WTC11 (cell line): ENCODE measurements around the gene PRKAB2. TPM values are rescaled to one million over a fixed set of nuclear protein-coding genes. Genes with fewer than 3 reads are reported as not detected.

Experiments
- ATAC-seq: fragments of 200-7000 bp; cut with Tn5 transposase; 2 replicates; pipeline ENCODE4 v1.10.0; 2021; ENCODE audit warnings: mild to moderate bottlenecking, moderate library complexity
- Bru-seq: library from RNA; stranded (reverse); fragments of 400-500 nt; gene quantifications from one replicate; lab custom pipeline; 2021; lab: Mats Ljungman, UMichigan
- CTCF ChIA-PET: fragments of 300-600 bp; sonication (Branson Sonifier 250); formaldehyde crosslinking; loops from one replicate; lab custom pipeline; 2021; ENCODE audit warnings: antibody characterized with exemption; lab: Charles Lee
- POLR2A ChIA-PET: fragments of 350-600 bp; sonication (Branson Sonifier 250); formaldehyde crosslinking; loops from one replicate; lab custom pipeline; 2021; ENCODE audit warnings: antibody characterized with exemption; lab: Charles Lee
- DNase-seq: peaks from one replicate; pipeline ENCODE4 v3.0.0; 2021; ENCODE audit warnings: low spot score
- H3K27ac Mint-ChIP-seq: 2 replicates; pipeline ENCODE4 v1.8.0; 2021; ENCODE audit warnings: mixed read lengths
- H3K27me3 Mint-ChIP-seq: 2 replicates; pipeline ENCODE4 v1.8.0; 2021; ENCODE audit warnings: low read depth, mild to moderate bottlenecking, moderate library complexity, mixed read lengths
- H3K36me3 Mint-ChIP-seq: 2 replicates; pipeline ENCODE4 v1.8.0; 2021; ENCODE audit warnings: mixed read lengths
- H3K4me1 Mint-ChIP-seq: 2 replicates; pipeline ENCODE4 v1.8.0; 2022; ENCODE audit warnings: mixed read lengths
- H3K4me3 Mint-ChIP-seq: 2 replicates; pipeline ENCODE4 v1.8.0; 2021; ENCODE audit warnings: mild to moderate bottlenecking, moderate library complexity, mixed read lengths
- H3K9me3 Mint-ChIP-seq: 2 replicates; pipeline ENCODE4 v1.8.0; 2021; ENCODE audit warnings: mixed read lengths
- CREM ChIP-seq: sonication (generic); formaldehyde crosslinking; IDR thresholded peaks from 2 replicates; pipeline ENCODE4 v1.8.1; 2022; ENCODE audit warnings: mild to moderate bottlenecking, missing genetic modification reagents, moderate library complexity
- ELF4 ChIP-seq: sonication (generic); formaldehyde crosslinking; IDR thresholded peaks from 2 replicates; pipeline ENCODE4 v1.8.1; 2022; ENCODE audit warnings: low read depth, mild to moderate bottlenecking, moderate library complexity, missing genetic modification reagents
- ESRRA ChIP-seq: sonication (generic); formaldehyde crosslinking; IDR thresholded peaks from 2 replicates; pipeline ENCODE4 v1.8.1; 2022; ENCODE audit warnings: mild to moderate bottlenecking, missing genetic modification reagents, borderline replicate concordance
- ETV6 ChIP-seq: sonication (generic); formaldehyde crosslinking; IDR thresholded peaks from 2 replicates; pipeline ENCODE4 v1.8.1; 2022; ENCODE audit warnings: mild to moderate bottlenecking, missing genetic modification reagents
- FOXK1 ChIP-seq: sonication (generic); formaldehyde crosslinking; IDR thresholded peaks from 2 replicates; pipeline ENCODE4 v1.8.0; 2022; ENCODE audit warnings: mild to moderate bottlenecking, moderate library complexity, missing genetic modification reagents
- FOXP1 ChIP-seq: sonication (generic); formaldehyde crosslinking; IDR thresholded peaks from 2 replicates; pipeline ENCODE4 v1.8.0; 2022; ENCODE audit warnings: missing genetic modification reagents, mild to moderate bottlenecking, moderate library complexity, borderline replicate concordance
- GABPB1 ChIP-seq: sonication (generic); formaldehyde crosslinking; IDR thresholded peaks from 2 replicates; pipeline ENCODE4 v1.8.1; 2023; ENCODE audit warnings: mild to moderate bottlenecking, missing genetic modification reagents
- HMGA2 ChIP-seq: fragments of 250-450 bp; sonication (Bioruptor Pico); IDR thresholded peaks from 2 replicates; pipeline ENCODE4 v1.4.0; 2021; ENCODE audit warnings: mild to moderate bottlenecking, moderate library complexity
- NR3C1 ChIP-seq: sonication (generic); formaldehyde crosslinking; conservative IDR thresholded peaks from 2 replicates; pipeline ENCODE4 v1.8.1; 2023; ENCODE audit warnings: low read depth, mild to moderate bottlenecking, missing genetic modification reagents
- TEAD1 ChIP-seq: sonication (generic); formaldehyde crosslinking; IDR thresholded peaks from 2 replicates; pipeline ENCODE4 v1.8.0; 2022; ENCODE audit warnings: mild to moderate bottlenecking, missing genetic modification reagents
- ZBTB21 ChIP-seq: sonication (generic); formaldehyde crosslinking; IDR thresholded peaks from 2 replicates; pipeline ENCODE4 v1.8.1; 2023; ENCODE audit warnings: mild to moderate bottlenecking, missing genetic modification reagents, borderline replicate concordance
- ZNF317 ChIP-seq: sonication (generic); formaldehyde crosslinking; IDR thresholded peaks from 2 replicates; pipeline ENCODE4 v1.8.1; 2023; ENCODE audit warnings: low read depth, mild to moderate bottlenecking, moderate library complexity, missing genetic modification reagents, borderline replicate concordance
- long read RNA-seq, 3 experiments: library from RNA in 1 of 3; library from capped mRNA in 1 of 3; library from polyadenylated mRNA in 1 of 3; unstranded in 2 of 3; stranded (forward) in 1 of 3; transcript quantifications; one replicate each; pipeline ENCODE4 v2.0.0, GENCODE V29; 2021
- total RNA-seq: library from RNA; stranded (reverse); gene quantifications from 3 replicates; pipeline ENCODE4 v1.2.3, GENCODE V29; 2021
- TF ChIP-seq, protein P1 (sequence below): sonication (generic); formaldehyde crosslinking; IDR thresholded peaks from 2 replicates; pipeline ENCODE4 v1.8.1; 2022; ENCODE audit warnings: mild to moderate bottlenecking, moderate library complexity, missing genetic modification reagents
- TF ChIP-seq, protein P2 (sequence below): sonication (generic); formaldehyde crosslinking; IDR thresholded peaks from 2 replicates; pipeline ENCODE4 v1.8.1; 2023; ENCODE audit warnings: mild to moderate bottlenecking, moderate library complexity, missing genetic modification reagents
- TF ChIP-seq, protein P3 (sequence below): fragments of 250-450 bp; sonication (Bioruptor Pico); IDR thresholded peaks from 2 replicates; pipeline ENCODE4 v1.9.0; 2021; ENCODE audit warnings: mild to moderate bottlenecking, borderline replicate concordance
- TF ChIP-seq, protein P4 (sequence below): sonication (generic); formaldehyde crosslinking; IDR thresholded peaks from 2 replicates; pipeline ENCODE4 v1.8.1; 2023; ENCODE audit warnings: mild to moderate bottlenecking, missing genetic modification reagents, moderate library complexity
- TF ChIP-seq, protein P5 (sequence below): sonication (generic); formaldehyde crosslinking; IDR thresholded peaks from 2 replicates; pipeline ENCODE4 v1.8.0; 2022; ENCODE audit warnings: mild to moderate bottlenecking, missing genetic modification reagents
- TF ChIP-seq, protein P6 (sequence below): sonication (generic); formaldehyde crosslinking; IDR thresholded peaks from 2 replicates; pipeline ENCODE4 v1.8.0; 2023; ENCODE audit warnings: mild to moderate bottlenecking, missing genetic modification reagents
- TF ChIP-seq, protein P7 (sequence below): fragments of 200-600 bp; IDR thresholded peaks from 2 replicates; pipeline ENCODE4 v1.8.0; 2022; ENCODE audit warnings: antibody characterized with exemption

The PRKAB2 gene, protein sequence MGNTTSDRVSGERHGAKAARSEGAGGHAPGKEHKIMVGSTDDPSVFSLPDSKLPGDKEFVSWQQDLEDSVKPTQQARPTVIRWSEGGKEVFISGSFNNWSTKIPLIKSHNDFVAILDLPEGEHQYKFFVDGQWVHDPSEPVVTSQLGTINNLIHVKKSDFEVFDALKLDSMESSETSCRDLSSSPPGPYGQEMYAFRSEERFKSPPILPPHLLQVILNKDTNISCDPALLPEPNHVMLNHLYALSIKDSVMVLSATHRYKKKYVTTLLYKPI
- total RNA-seq (22.6 to 28.3 TPM (median 27.8 TPM) in 3 replicates), Bru-seq, nascent RNA (percentile 92 among the genes with signal in this experiment)
- long read RNA-seq, experiment 1, full-length matches to known transcripts, result 27 of 138 reads
- long read RNA-seq, experiment 1, partial matches to known transcripts, result 43 of 138 reads
- long read RNA-seq, experiment 1, other reads (novel, unspliced or antisense), result 68 of 138 reads
- long read RNA-seq, experiment 2, full-length matches to known transcripts, result 7 of 45 reads
- long read RNA-seq, experiment 2, partial matches to known transcripts, result 7 of 45 reads
- long read RNA-seq, experiment 2, other reads (novel, unspliced or antisense), result 31 of 45 reads
- long read RNA-seq, experiment 3, partial matches to known transcripts, result 1 of 3 reads
- long read RNA-seq, experiment 3, other reads (novel, unspliced or antisense), result 2 of 3 reads

DNA sequence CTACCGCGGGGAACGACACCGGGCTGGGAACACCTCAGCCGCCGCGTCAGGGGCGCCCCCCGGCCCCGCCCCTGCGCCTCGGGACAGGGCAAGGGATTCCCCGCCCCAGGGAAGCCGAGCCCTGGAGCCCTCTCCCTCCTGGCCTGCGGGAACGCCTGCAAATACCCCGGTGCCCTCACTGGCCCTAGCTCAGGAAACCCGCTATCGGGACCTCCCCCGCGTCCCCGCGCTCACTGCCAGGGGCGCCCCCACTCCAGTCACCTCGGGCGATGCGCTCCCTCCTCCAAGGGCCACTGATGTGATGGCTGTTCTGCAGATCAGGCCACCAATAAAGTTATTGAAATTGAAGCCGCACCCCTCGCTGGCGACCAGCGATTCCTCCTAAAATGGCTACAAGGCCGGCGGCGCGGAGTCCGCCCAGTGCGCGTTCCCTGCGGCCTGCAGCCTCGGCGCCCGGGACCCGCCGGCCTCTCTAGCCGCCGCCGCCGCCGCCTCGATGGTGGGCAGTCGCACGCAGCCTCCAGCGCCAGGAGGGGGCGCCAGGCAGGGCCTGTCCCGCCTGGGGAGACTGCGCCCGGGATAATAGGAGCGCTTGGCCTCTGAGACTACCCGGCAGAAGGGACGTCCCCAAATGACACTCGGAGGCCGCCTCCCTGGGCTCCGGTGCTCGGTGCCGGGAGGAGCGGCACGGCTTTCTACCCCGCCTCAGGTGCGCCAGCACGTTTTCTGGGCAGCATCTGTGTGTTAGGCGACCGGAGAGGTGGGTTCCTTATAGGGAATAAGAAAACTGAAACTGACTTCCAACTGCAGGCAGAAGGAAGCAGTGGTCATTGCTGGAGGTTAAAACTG, at the start of gene PRKAB2:
TSS of gene PRKAB2 (minus strand) at position 303 of the 849 bp plus-strand sequence. CDS start 326 bp downstream, outside the sequence.
- DNase-seq (peak; percentile 95), ATAC-seq (peak; percentile 92)
- Mint-ChIP-seq H3K4me1 (peaks cover 47% of the 10 kb centered on the region), H3K27me3 (no peaks in the 10 kb centered on the region), H3K27ac (peak within 1 kb of the TSS; percentile 99), H3K36me3 (peaks cover 7% of the 10 kb centered on the region), H3K4me3 (peak within 1 kb of the TSS; percentile 95), H3K9me3 (peaks cover 5% of the 10 kb centered on the region)
- ChIA-PET CTCF (interaction anchor here (0.6 to 5.3 kb wide), 6 partner anchors 12 to 70 kb away, joined by 3 to 67 read pairs (median 4); partner anchors contain the start of gene CHD1L), POLR2A (interaction anchor here (0.9 to 1.6 kb wide), 5 partner anchors 10 to 88 kb away, joined by 3 to 12 read pairs (median 3); no protein-coding TSS in a partner anchor)
- TF ChIP-seq, protein P1, sequence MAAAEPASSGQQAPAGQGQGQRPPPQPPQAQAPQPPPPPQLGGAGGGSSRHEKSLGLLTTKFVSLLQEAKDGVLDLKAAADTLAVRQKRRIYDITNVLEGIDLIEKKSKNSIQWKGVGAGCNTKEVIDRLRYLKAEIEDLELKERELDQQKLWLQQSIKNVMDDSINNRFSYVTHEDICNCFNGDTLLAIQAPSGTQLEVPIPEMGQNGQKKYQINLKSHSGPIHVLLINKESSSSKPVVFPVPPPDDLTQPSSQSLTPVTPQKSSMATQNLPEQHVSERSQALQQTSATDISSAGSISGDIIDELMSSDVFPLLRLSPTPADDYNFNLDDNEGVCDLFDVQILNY (CRISPR knock-in tag), result peak; percentile 21; the same call in 1 of the 2 replicates
- TF ChIP-seq CREM (CRISPR knock-in tag) (peak; percentile 27; the same call in 1 of the 2 replicates), ETV6 (peak; percentile 85), FOXP1 (CRISPR knock-in tag) (peak; percentile 31; the same call in 1 of the 2 replicates), ZBTB21 (CRISPR knock-in tag) (peak; percentile 81), ELF4 (CRISPR knock-in tag) (no peak; the same call in 1 of the 2 replicates), ZNF317 (CRISPR knock-in tag) (no peak), GABPB1 (CRISPR knock-in tag) (peak; percentile 65; the same call in 1 of the 2 replicates), TEAD1 (0 out of 2 replicates have a peak, but pooled peaks have one; percentile 14), FOXK1 (CRISPR knock-in tag) (peak; percentile 83), NR3C1 (CRISPR knock-in tag) (no peak), ESRRA (CRISPR knock-in tag) (peak; percentile 39; the same call in 1 of the 2 replicates), HMGA2 (CRISPR knock-in tag) (no peak)
- TF ChIP-seq, protein P2, sequence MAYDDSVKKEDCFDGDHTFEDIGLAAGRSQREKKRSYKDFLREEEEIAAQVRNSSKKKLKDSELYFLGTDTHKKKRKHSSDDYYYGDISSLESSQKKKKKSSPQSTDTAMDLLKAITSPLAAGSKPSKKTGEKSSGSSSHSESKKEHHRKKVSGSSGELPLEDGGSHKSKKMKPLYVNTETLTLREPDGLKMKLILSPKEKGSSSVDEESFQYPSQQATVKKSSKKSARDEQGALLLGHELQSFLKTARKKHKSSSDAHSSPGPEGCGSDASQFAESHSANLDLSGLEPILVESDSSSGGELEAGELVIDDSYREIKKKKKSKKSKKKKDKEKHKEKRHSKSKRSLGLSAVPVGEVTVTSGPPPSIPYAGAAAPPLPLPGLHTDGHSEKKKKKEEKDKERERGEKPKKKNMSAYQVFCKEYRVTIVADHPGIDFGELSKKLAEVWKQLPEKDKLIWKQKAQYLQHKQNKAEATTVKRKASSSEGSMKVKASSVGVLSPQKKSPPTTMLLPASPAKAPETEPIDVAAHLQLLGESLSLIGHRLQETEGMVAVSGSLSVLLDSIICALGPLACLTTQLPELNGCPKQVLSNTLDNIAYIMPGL (CRISPR knock-in tag), result peak; percentile 96
- TF ChIP-seq, protein P3, sequence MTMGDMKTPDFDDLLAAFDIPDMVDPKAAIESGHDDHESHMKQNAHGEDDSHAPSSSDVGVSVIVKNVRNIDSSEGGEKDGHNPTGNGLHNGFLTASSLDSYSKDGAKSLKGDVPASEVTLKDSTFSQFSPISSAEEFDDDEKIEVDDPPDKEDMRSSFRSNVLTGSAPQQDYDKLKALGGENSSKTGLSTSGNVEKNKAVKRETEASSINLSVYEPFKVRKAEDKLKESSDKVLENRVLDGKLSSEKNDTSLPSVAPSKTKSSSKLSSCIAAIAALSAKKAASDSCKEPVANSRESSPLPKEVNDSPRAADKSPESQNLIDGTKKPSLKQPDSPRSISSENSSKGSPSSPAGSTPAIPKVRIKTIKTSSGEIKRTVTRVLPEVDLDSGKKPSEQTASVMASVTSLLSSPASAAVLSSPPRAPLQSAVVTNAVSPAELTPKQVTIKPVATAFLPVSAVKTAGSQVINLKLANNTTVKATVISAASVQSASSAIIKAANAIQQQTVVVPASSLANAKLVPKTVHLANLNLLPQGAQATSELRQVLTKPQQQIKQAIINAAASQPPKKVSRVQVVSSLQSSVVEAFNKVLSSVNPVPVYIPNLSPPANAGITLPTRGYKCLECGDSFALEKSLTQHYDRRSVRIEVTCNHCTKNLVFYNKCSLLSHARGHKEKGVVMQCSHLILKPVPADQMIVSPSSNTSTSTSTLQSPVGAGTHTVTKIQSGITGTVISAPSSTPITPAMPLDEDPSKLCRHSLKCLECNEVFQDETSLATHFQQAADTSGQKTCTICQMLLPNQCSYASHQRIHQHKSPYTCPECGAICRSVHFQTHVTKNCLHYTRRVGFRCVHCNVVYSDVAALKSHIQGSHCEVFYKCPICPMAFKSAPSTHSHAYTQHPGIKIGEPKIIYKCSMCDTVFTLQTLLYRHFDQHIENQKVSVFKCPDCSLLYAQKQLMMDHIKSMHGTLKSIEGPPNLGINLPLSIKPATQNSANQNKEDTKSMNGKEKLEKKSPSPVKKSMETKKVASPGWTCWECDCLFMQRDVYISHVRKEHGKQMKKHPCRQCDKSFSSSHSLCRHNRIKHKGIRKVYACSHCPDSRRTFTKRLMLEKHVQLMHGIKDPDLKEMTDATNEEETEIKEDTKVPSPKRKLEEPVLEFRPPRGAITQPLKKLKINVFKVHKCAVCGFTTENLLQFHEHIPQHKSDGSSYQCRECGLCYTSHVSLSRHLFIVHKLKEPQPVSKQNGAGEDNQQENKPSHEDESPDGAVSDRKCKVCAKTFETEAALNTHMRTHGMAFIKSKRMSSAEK (CRISPR knock-in tag), result no peak
- TF ChIP-seq, protein P4, sequence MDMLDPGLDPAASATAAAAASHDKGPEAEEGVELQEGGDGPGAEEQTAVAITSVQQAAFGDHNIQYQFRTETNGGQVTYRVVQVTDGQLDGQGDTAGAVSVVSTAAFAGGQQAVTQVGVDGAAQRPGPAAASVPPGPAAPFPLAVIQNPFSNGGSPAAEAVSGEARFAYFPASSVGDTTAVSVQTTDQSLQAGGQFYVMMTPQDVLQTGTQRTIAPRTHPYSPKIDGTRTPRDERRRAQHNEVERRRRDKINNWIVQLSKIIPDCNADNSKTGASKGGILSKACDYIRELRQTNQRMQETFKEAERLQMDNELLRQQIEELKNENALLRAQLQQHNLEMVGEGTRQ (CRISPR knock-in tag), result peak; percentile 40; the same call in 1 of the 2 replicates
- TF ChIP-seq, protein P5, sequence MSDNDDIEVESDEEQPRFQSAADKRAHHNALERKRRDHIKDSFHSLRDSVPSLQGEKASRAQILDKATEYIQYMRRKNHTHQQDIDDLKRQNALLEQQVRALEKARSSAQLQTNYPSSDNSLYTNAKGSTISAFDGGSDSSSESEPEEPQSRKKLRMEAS (CRISPR knock-in tag), result peak; percentile 40; the same call in 1 of the 2 replicates
- TF ChIP-seq, protein P6, sequence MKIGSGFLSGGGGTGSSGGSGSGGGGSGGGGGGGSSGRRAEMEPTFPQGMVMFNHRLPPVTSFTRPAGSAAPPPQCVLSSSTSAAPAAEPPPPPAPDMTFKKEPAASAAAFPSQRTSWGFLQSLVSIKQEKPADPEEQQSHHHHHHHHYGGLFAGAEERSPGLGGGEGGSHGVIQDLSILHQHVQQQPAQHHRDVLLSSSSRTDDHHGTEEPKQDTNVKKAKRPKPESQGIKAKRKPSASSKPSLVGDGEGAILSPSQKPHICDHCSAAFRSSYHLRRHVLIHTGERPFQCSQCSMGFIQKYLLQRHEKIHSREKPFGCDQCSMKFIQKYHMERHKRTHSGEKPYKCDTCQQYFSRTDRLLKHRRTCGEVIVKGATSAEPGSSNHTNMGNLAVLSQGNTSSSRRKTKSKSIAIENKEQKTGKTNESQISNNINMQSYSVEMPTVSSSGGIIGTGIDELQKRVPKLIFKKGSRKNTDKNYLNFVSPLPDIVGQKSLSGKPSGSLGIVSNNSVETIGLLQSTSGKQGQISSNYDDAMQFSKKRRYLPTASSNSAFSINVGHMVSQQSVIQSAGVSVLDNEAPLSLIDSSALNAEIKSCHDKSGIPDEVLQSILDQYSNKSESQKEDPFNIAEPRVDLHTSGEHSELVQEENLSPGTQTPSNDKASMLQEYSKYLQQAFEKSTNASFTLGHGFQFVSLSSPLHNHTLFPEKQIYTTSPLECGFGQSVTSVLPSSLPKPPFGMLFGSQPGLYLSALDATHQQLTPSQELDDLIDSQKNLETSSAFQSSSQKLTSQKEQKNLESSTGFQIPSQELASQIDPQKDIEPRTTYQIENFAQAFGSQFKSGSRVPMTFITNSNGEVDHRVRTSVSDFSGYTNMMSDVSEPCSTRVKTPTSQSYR (CRISPR knock-in tag), result no peak
- TF ChIP-seq, protein P7, sequence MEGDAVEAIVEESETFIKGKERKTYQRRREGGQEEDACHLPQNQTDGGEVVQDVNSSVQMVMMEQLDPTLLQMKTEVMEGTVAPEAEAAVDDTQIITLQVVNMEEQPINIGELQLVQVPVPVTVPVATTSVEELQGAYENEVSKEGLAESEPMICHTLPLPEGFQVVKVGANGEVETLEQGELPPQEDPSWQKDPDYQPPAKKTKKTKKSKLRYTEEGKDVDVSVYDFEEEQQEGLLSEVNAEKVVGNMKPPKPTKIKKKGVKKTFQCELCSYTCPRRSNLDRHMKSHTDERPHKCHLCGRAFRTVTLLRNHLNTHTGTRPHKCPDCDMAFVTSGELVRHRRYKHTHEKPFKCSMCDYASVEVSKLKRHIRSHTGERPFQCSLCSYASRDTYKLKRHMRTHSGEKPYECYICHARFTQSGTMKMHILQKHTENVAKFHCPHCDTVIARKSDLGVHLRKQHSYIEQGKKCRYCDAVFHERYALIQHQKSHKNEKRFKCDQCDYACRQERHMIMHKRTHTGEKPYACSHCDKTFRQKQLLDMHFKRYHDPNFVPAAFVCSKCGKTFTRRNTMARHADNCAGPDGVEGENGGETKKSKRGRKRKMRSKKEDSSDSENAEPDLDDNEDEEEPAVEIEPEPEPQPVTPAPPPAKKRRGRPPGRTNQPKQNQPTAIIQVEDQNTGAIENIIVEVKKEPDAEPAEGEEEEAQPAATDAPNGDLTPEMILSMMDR, result peak; percentile 75
